HEK293 (cell line): ENCODE data around the gene MINPP1.

Source experiments
- CTCF ChIP-seq: fragments of 450-650 bp; formaldehyde crosslinking; IDR thresholded peaks from 2 replicates; pipeline ENCODE4 v1.5.1; 2016; ENCODE audit warnings: missing biosample characterization, missing genetic modification characterization
- TCF7L2 ChIP-seq: IDR thresholded peaks from 2 replicates; pipeline ENCODE4 v1.6.1; 2011; ENCODE audit warnings: low read depth, mild to moderate bottlenecking, inconsistent platforms, low read length, moderate library complexity, borderline replicate concordance
- ZNF19 ChIP-seq: fragments of 450-650 bp; formaldehyde crosslinking; IDR thresholded peaks from 2 replicates; pipeline ENCODE4; 2016; ENCODE audit warnings: missing biosample characterization, missing genetic modification characterization, low read depth

GRCh38 chr10:87579563-87579962 is 74.9 kb downstream of the MINPP1 start:
- TF ChIP-seq TCF7L2 = no peak
- no peak for TF ChIP-seq CTCF
- TF ChIP-seq ZNF19 = no peak
